Liver (tissue), 3 donors: Measurements from ENCODE around the gene NOS1AP.

Experiments used
- CTCF ChIP-seq: fragments of 150-350 bp; IDR thresholded peaks from 2 replicates; pipeline ENCODE4 v1.5.1; 2017; ENCODE audit warnings: improper control_type of control experiment, low read depth, low read length; ENCODE audit not compliant: missing input control
- EGR1 ChIP-seq, 2 donors: IDR thresholded peaks; 2 replicates each; pipeline ENCODE4 v1.6.1; 2016 to 2018; ENCODE audit warnings: antibody characterized with exemption in 2 of 2, low read depth in 2 of 2
- MAX ChIP-seq: IDR thresholded peaks from 2 replicates; pipeline ENCODE4 v1.6.1; 2016; ENCODE audit warnings: antibody characterized with exemption
- RXRA ChIP-seq, 2 donors: IDR thresholded peaks; 2 replicates each; pipeline ENCODE4 v1.6.1; 2017 to 2018; ENCODE audit warnings: antibody characterized with exemption in 2 of 2, mild to moderate bottlenecking in 1 of 2
- TAF1 ChIP-seq: conservative IDR thresholded peaks from 2 replicates; pipeline ENCODE4 v1.6.1; 2016; ENCODE audit warnings: antibody characterized with exemption, mild to moderate bottlenecking
- YY1 ChIP-seq: IDR thresholded peaks from 2 replicates; pipeline ENCODE4 v1.6.1; 2016; ENCODE audit warnings: antibody characterized with exemption, mild to moderate bottlenecking
- donor health status: healthy.
- donor health status: healthy.

- TF ChIP-seq CTCF (no peak), EGR1 (IDR thresholded peaks at IDR 0.05; ENCODE audit: low read depth in 2 of 2) (no peak), RXRA (IDR thresholded peaks at IDR 0.05) (no peak), MAX (no peak), YY1 (no peak), TAF1 (no peak)
Observed at GRCh38 chr1:162314206-162314605, 244.7 kb downstream of the NOS1AP start.
